ENCODE measurements around the gene BEND3.

The BEND3 gene

DNA sequence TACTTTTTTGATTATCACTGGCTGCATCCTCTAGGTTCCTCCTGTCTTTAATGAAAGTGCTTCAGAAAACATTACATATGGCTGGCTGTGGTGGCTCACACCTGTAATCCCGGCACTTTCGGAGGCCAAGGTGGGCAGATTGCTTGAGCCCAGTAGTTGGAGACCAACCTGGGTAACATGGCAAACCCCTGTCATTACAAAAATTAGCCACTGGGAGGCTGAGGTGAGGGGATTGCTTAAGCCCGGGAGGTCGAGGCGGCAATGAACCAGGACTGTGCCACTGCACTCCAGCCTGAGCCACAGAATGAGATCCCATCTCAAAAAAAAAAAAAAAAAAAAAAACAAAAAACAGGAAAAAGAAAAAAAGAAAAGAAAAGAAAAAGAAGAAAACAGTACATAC lies 35.3 kb downstream of the BEND3 start:
- no peak for ATAC-seq
- TF ChIP-seq ESRRG (CRISPR knock-in tag; IDR thresholded peaks at IDR 0.05) (no peak), ZFP3 (CRISPR knock-in tag; IDR thresholded peaks at IDR 0.05) (no peak), SNAI2 (CRISPR knock-in tag; IDR thresholded peaks at IDR 0.05) (no peak), PPARA (CRISPR knock-in tag; IDR thresholded peaks at IDR 0.05; ENCODE audit: borderline replicate concordance) (no peak), ZNF565 (CRISPR knock-in tag; conservative IDR thresholded peaks at IDR 0.05; ENCODE audit: low read depth) (no peak), GLIS3 (CRISPR knock-in tag; IDR thresholded peaks at IDR 0.05) (no peak), TOX (CRISPR knock-in tag; IDR thresholded peaks at IDR 0.05; ENCODE audit: borderline replicate concordance) (no peak), TCF4 (CRISPR knock-in tag; IDR thresholded peaks at IDR 0.05; ENCODE audit: borderline replicate concordance) (no peak), ZNF8 (CRISPR knock-in tag; IDR thresholded peaks at IDR 0.05) (no peak), RARB (CRISPR knock-in tag; IDR thresholded peaks at IDR 0.05) (no peak)
- TF ChIP-seq, protein P1, sequence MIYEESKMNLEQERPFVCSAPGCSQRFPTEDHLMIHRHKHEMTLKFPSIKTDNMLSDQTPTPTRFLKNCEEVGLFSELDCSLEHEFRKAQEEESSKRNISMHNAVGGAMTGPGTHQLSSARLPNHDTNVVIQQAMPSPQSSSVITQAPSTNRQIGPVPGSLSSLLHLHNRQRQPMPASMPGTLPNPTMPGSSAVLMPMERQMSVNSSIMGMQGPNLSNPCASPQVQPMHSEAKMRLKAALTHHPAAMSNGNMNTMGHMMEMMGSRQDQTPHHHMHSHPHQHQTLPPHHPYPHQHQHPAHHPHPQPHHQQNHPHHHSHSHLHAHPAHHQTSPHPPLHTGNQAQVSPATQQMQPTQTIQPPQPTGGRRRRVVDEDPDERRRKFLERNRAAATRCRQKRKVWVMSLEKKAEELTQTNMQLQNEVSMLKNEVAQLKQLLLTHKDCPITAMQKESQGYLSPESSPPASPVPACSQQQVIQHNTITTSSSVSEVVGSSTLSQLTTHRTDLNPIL (CRISPR knock-in tag; IDR thresholded peaks at IDR 0.05; ENCODE audit: low read depth), result no peak
- TF ChIP-seq, protein P2, sequence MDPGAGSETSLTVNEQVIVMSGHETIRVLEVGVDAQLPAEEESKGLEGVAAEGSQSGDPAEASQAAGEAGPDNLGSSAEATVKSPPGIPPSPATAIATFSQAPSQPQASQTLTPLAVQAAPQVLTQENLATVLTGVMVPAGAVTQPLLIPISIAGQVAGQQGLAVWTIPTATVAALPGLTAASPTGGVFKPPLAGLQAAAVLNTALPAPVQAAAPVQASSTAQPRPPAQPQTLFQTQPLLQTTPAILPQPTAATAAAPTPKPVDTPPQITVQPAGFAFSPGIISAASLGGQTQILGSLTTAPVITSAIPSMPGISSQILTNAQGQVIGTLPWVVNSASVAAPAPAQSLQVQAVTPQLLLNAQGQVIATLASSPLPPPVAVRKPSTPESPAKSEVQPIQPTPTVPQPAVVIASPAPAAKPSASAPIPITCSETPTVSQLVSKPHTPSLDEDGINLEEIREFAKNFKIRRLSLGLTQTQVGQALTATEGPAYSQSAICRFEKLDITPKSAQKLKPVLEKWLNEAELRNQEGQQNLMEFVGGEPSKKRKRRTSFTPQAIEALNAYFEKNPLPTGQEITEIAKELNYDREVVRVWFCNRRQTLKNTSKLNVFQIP (CRISPR knock-in tag; IDR thresholded peaks at IDR 0.05; ENCODE audit: borderline replicate concordance, low read depth), result no peak
- TF ChIP-seq, protein P3, sequence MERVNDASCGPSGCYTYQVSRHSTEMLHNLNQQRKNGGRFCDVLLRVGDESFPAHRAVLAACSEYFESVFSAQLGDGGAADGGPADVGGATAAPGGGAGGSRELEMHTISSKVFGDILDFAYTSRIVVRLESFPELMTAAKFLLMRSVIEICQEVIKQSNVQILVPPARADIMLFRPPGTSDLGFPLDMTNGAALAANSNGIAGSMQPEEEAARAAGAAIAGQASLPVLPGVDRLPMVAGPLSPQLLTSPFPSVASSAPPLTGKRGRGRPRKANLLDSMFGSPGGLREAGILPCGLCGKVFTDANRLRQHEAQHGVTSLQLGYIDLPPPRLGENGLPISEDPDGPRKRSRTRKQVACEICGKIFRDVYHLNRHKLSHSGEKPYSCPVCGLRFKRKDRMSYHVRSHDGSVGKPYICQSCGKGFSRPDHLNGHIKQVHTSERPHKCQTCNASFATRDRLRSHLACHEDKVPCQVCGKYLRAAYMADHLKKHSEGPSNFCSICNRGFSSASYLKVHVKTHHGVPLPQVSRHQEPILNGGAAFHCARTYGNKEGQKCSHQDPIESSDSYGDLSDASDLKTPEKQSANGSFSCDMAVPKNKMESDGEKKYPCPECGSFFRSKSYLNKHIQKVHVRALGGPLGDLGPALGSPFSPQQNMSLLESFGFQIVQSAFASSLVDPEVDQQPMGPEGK (CRISPR knock-in tag; IDR thresholded peaks at IDR 0.05; ENCODE audit: borderline replicate concordance), result no peak

DNA sequence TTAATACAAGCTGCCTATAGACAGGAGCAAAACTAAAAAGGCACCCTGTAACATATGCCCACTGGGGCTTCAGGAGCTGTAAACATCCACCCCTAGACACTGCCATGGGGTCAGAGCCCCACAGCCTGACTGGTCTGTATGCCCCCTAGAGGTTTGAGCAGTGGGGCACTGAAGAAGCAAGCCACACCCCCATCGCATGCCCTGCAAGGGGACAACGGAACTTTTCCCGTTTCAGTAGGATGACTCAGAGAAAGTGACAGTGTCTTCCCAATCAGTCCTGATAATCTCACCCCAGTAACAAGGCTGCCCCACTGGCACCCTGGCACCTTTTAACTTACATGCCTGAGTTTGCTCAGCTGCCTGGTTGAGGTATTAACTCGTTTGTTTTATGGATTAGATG lies 35.9 kb downstream of the BEND3 start:
- no peak for ATAC-seq
- TF ChIP-seq RARB (CRISPR knock-in tag; IDR thresholded peaks at IDR 0.05) (no peak), OSR1 (CRISPR knock-in tag; IDR thresholded peaks at IDR 0.05) (no peak), ZFP30 (CRISPR knock-in tag; IDR thresholded peaks at IDR 0.05) (no peak), GLIS3 (CRISPR knock-in tag; IDR thresholded peaks at IDR 0.05) (no peak), TOX (CRISPR knock-in tag; IDR thresholded peaks at IDR 0.05; ENCODE audit: borderline replicate concordance) (no peak), CSDC2 (CRISPR knock-in tag; IDR thresholded peaks at IDR 0.05) (no peak), ZFP3 (CRISPR knock-in tag; IDR thresholded peaks at IDR 0.05) (no peak), ZNF70 (CRISPR knock-in tag; IDR thresholded peaks at IDR 0.05) (no peak), TCF4 (CRISPR knock-in tag; IDR thresholded peaks at IDR 0.05; ENCODE audit: borderline replicate concordance) (no peak), ISL1 (CRISPR knock-in tag; IDR thresholded peaks at IDR 0.05) (no peak), PPARA (CRISPR knock-in tag; IDR thresholded peaks at IDR 0.05; ENCODE audit: borderline replicate concordance) (no peak), SNAI2 (CRISPR knock-in tag; IDR thresholded peaks at IDR 0.05) (no peak), ZNF565 (CRISPR knock-in tag; conservative IDR thresholded peaks at IDR 0.05; ENCODE audit: low read depth) (no peak), ZC3H10 (CRISPR knock-in tag; IDR thresholded peaks at IDR 0.05) (no peak), ESRRG (CRISPR knock-in tag; IDR thresholded peaks at IDR 0.05) (no peak)
- TF ChIP-seq, protein P1 (CRISPR knock-in tag; IDR thresholded peaks at IDR 0.05; ENCODE audit: low read depth), result no peak
- TF ChIP-seq, protein P2 (CRISPR knock-in tag; IDR thresholded peaks at IDR 0.05; ENCODE audit: borderline replicate concordance, low read depth), result no peak
- TF ChIP-seq, protein P4, sequence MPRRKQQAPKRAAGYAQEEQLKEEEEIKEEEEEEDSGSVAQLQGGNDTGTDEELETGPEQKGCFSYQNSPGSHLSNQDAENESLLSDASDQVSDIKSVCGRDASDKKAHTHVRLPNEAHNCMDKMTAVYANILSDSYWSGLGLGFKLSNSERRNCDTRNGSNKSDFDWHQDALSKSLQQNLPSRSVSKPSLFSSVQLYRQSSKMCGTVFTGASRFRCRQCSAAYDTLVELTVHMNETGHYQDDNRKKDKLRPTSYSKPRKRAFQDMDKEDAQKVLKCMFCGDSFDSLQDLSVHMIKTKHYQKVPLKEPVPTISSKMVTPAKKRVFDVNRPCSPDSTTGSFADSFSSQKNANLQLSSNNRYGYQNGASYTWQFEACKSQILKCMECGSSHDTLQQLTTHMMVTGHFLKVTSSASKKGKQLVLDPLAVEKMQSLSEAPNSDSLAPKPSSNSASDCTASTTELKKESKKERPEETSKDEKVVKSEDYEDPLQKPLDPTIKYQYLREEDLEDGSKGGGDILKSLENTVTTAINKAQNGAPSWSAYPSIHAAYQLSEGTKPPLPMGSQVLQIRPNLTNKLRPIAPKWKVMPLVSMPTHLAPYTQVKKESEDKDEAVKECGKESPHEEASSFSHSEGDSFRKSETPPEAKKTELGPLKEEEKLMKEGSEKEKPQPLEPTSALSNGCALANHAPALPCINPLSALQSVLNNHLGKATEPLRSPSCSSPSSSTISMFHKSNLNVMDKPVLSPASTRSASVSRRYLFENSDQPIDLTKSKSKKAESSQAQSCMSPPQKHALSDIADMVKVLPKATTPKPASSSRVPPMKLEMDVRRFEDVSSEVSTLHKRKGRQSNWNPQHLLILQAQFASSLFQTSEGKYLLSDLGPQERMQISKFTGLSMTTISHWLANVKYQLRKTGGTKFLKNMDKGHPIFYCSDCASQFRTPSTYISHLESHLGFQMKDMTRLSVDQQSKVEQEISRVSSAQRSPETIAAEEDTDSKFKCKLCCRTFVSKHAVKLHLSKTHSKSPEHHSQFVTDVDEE (CRISPR knock-in tag; IDR thresholded peaks at IDR 0.05), result no peak
- TF ChIP-seq, protein P3 (CRISPR knock-in tag; IDR thresholded peaks at IDR 0.05; ENCODE audit: borderline replicate concordance), result no peak

Data from SK-N-SH treated with all-trans-retinoic acid at 6 μM for 48 hours (cell line).